Liver (tissue), 3 donors: Measurements from ENCODE around the gene TBRG4.

Experiments
- FOXA1 ChIP-seq: IDR thresholded peaks from 2 replicates; pipeline ENCODE4 v1.6.1; 2016; ENCODE audit warnings: antibody characterized with exemption
- GABPA ChIP-seq, 2 donors: IDR thresholded peaks in 1 of 2; conservative IDR thresholded peaks in 1 of 2; 2 replicates each; pipeline ENCODE4 v1.6.1; 2016; ENCODE audit warnings: antibody characterized with exemption in 2 of 2, mild to moderate bottlenecking in 1 of 2, moderate library complexity in 1 of 2
- JUND ChIP-seq, 2 donors: IDR thresholded peaks; 2 replicates each; pipeline ENCODE4 v1.6.1; 2016; ENCODE audit warnings: antibody characterized with exemption in 2 of 2
- MAX ChIP-seq: IDR thresholded peaks from 2 replicates; pipeline ENCODE4 v1.6.1; 2016; ENCODE audit warnings: antibody characterized with exemption
- NR2F2 ChIP-seq: IDR thresholded peaks from 2 replicates; pipeline ENCODE4 v1.6.1; 2016; ENCODE audit warnings: antibody characterized with exemption
- RAD21 ChIP-seq, 2 donors: IDR thresholded peaks; 2 replicates each; pipeline ENCODE4 v1.6.1; 2016; ENCODE audit warnings: antibody characterized with exemption in 2 of 2, mild to moderate bottlenecking in 2 of 2
- REST ChIP-seq: IDR thresholded peaks from 2 replicates; pipeline ENCODE4 v1.6.1; 2016; ENCODE audit warnings: antibody characterized with exemption, mild to moderate bottlenecking
- TAF1 ChIP-seq: conservative IDR thresholded peaks from 2 replicates; pipeline ENCODE4 v1.6.1; 2016; ENCODE audit warnings: antibody characterized with exemption, mild to moderate bottlenecking
- YY1 ChIP-seq: IDR thresholded peaks from 2 replicates; pipeline ENCODE4 v1.6.1; 2016; ENCODE audit warnings: antibody characterized with exemption, mild to moderate bottlenecking
- TF ChIP-seq, protein P1 (sequence below): fragments of 150-350 bp; IDR thresholded peaks from 2 replicates; pipeline ENCODE4 v1.5.1; 2017; ENCODE audit warnings: improper control_type of control experiment, low read depth, low read length; ENCODE audit not compliant: missing input control
- TF ChIP-seq, protein P2 (sequence below): IDR thresholded peaks from 2 replicates; pipeline ENCODE4 v1.6.1; 2016; ENCODE audit warnings: antibody characterized with exemption
- TF ChIP-seq, protein P3 (sequence below): IDR thresholded peaks from 2 replicates; pipeline ENCODE4 v1.6.1; 2016; ENCODE audit warnings: antibody characterized with exemption
- donor health status: healthy.
- donor health status: healthy.

- TF ChIP-seq, protein P1, sequence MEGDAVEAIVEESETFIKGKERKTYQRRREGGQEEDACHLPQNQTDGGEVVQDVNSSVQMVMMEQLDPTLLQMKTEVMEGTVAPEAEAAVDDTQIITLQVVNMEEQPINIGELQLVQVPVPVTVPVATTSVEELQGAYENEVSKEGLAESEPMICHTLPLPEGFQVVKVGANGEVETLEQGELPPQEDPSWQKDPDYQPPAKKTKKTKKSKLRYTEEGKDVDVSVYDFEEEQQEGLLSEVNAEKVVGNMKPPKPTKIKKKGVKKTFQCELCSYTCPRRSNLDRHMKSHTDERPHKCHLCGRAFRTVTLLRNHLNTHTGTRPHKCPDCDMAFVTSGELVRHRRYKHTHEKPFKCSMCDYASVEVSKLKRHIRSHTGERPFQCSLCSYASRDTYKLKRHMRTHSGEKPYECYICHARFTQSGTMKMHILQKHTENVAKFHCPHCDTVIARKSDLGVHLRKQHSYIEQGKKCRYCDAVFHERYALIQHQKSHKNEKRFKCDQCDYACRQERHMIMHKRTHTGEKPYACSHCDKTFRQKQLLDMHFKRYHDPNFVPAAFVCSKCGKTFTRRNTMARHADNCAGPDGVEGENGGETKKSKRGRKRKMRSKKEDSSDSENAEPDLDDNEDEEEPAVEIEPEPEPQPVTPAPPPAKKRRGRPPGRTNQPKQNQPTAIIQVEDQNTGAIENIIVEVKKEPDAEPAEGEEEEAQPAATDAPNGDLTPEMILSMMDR = no peak
- TF ChIP-seq TAF1 (no peak), YY1 (no peak), RAD21 (IDR thresholded peaks at IDR 0.05) (no peak), JUND (IDR thresholded peaks at IDR 0.05) (no peak), FOXA1 (no peak), GABPA (IDR thresholded peaks at IDR 0.05 in 1 of 2, conservative IDR thresholded peaks at IDR 0.05 in 1 of 2) (no peak), MAX (no peak), REST (no peak), NR2F2 (no peak)
- TF ChIP-seq, protein P2, sequence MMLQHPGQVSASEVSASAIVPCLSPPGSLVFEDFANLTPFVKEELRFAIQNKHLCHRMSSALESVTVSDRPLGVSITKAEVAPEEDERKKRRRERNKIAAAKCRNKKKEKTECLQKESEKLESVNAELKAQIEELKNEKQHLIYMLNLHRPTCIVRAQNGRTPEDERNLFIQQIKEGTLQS = no peak
- TF ChIP-seq, protein P3, sequence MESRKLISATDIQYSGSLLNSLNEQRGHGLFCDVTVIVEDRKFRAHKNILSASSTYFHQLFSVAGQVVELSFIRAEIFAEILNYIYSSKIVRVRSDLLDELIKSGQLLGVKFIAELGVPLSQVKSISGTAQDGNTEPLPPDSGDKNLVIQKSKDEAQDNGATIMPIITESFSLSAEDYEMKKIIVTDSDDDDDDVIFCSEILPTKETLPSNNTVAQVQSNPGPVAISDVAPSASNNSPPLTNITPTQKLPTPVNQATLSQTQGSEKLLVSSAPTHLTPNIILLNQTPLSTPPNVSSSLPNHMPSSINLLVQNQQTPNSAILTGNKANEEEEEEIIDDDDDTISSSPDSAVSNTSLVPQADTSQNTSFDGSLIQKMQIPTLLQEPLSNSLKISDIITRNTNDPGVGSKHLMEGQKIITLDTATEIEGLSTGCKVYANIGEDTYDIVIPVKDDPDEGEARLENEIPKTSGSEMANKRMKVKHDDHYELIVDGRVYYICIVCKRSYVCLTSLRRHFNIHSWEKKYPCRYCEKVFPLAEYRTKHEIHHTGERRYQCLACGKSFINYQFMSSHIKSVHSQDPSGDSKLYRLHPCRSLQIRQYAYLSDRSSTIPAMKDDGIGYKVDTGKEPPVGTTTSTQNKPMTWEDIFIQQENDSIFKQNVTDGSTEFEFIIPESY = no peak
These were observed 46.3 kb upstream of the TBRG4 start, which contains the start of gene RAMP3 for GRCh38 chr7:45157653-45158401.
